HPDE6-E6E7 (cell line): ENCODE measurements around the gene PITPNM3.

Source experiments
- DNase-seq: peaks from one replicate; pipeline ENCODE4 v3.0.0; 2011; ENCODE audit warnings: missing footprints; ENCODE audit errors: extremely low spot score

The PITPNM3 gene

GRCh38 chr17:6463616-6464445 is 92.5 kb downstream of the PITPNM3 start:
- no peak for DNase-seq

GRCh38 chr17:6462692-6463091 is 93.7 kb downstream of the PITPNM3 start:
- DNase-seq, result no peak

- no peak for DNase-seq
Observed at GRCh38 chr17:6461792-6462524, 94.4 kb downstream of the PITPNM3 start.

GRCh38 chr17:6461246-6461645 is 95.1 kb downstream of the PITPNM3 start:
- no peak for DNase-seq

- no peak for DNase-seq
Observed at GRCh38 chr17:6460531-6461161, 95.7 kb downstream of the PITPNM3 start.

- no peak for DNase-seq
Observed at GRCh38 chr17:6458460-6458950, 97.8 kb downstream of the PITPNM3 start.

- DNase-seq, result peak; percentile 36
Observed at GRCh38 chr17:6457688-6458459, 98.5 kb downstream of the PITPNM3 start.

- peak; percentile 69 for DNase-seq
Observed at GRCh38 chr17:6456914-6457687, 99.3 kb downstream of the PITPNM3 start.

GRCh38 chr17:6456321-6456720 is 100.0 kb downstream of the PITPNM3 start:
- DNase-seq, result no peak

- no peak for DNase-seq
Observed at GRCh38 chr17:6455321-6455705, 101.0 kb downstream of the PITPNM3 start.

- no peak for DNase-seq
Observed at GRCh38 chr17:6454495-6455320, 101.6 kb downstream of the PITPNM3 start.

- DNase-seq, result no peak
Observed at GRCh38 chr17:6453279-6454024, 102.9 kb downstream of the PITPNM3 start.

GRCh38 chr17:6452471-6453266 is 103.7 kb downstream of the PITPNM3 start:
- DNase-seq, result no peak

GRCh38 chr17:6450926-6451832 is 105.2 kb downstream of the PITPNM3 start:
- no peak for DNase-seq

GRCh38 chr17:6449307-6449706 is 107.0 kb downstream of the PITPNM3 start:
- DNase-seq, result no peak

GRCh38 chr17:6448473-6448872 is 107.9 kb downstream of the PITPNM3 start:
- no peak for DNase-seq

GRCh38 chr17:6446516-6447100 is 109.7 kb downstream of the PITPNM3 start:
- DNase-seq, result no peak
